MM.1S (cell line): Measurements from ENCODE around the gene CDC20B.

Experiments used
- EZH2phosphoT487 ChIP-seq: fragments of 300-600 bp; sonication (generic); IDR thresholded peaks from 2 replicates; pipeline ENCODE4 v1.6.1; 2018; ENCODE audit warnings: antibody characterized with exemption, low read length
- TF ChIP-seq, protein P1 (sequence below): fragments of 300-600 bp; sonication (generic); IDR thresholded peaks from 2 replicates; pipeline ENCODE4 v1.5.1; 2016; ENCODE audit warnings: antibody characterized with exemption, low read length, mixed read lengths

DNA sequence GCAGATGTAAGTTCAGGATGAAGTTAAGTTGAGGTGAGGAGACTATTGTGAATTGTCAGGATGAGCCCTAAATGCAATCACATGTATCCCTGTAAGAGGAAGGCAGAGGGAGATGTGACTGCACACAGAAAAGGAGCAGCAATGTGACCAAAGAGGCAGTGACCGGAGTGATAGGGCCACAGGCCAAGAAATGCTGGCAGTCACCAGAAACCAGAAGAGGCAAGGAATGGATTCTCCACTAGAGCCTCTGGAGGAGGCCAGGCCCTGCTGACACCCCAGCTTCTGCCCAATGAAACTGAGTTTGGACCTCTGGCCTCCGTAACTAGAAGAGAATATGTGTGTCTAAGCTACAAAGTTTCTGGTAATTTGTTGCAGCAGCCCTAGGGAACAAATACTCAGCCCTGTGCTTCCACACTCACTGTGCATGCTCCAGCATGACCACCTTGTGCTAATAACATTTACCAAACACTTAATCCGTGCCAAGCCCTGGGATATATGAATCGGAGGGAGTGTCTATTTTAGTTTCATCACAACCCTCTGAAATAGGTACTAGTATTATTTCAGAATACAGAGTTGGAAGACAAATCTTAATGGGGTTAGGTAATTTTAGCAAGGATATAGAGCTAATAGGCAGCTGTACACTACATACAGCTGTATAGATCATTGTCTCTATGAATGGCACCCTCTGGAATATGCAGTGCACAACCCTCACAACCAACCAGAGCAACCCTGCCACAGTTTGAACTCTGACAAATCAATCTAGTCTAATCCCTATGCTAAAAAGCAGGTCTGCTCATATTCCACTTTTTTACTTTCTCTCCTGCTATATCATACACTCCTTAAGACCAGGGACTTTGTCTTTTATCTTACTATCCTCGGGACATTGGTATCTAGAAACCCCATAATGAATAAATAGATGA lies 20.8 kb downstream of the CDC20B start:
- TF ChIP-seq, protein P1, sequence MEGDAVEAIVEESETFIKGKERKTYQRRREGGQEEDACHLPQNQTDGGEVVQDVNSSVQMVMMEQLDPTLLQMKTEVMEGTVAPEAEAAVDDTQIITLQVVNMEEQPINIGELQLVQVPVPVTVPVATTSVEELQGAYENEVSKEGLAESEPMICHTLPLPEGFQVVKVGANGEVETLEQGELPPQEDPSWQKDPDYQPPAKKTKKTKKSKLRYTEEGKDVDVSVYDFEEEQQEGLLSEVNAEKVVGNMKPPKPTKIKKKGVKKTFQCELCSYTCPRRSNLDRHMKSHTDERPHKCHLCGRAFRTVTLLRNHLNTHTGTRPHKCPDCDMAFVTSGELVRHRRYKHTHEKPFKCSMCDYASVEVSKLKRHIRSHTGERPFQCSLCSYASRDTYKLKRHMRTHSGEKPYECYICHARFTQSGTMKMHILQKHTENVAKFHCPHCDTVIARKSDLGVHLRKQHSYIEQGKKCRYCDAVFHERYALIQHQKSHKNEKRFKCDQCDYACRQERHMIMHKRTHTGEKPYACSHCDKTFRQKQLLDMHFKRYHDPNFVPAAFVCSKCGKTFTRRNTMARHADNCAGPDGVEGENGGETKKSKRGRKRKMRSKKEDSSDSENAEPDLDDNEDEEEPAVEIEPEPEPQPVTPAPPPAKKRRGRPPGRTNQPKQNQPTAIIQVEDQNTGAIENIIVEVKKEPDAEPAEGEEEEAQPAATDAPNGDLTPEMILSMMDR: no peak
- TF ChIP-seq EZH2phosphoT487: no peak
